Measurements from ENCODE around the gene HSFX3. TPM values are rescaled to one million over a fixed set of nuclear protein-coding genes. Genes with fewer than 3 reads are reported as not detected.

HSFX3 gene
- total RNA-seq, 1 experiment from 2014 or later: not detected

DNA sequence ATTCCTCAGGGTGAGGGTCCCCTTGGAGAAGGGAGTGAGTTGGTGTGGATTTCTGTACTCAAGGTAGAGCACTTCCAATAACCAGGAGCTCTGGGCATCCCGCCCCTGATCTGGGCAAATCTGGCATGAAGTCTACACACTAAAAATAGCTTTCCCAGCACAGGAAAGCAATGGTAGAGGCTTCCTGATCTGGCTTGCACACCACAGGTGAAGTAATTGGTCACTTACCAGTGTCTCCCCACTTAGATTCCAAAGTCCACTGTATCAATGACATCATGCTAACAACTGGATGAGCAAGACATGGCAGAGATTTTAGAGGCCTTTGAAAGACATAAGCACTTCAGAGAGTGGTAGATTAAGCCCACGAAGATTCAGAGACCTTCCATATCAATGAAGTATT is 26.8 kb downstream of the HSFX3 start:
- peaks cover 0 to 5% (median 2%) of the 10 kb centered on the region in 3 experiments; a peak in 6 of 7 replicates for H3K36me3 Mint-ChIP-seq (ENCODE audit: insufficient read depth in 1 of 3, low read depth in 3 of 3)
- H2AK5ac ChIP-seq (ENCODE audit: insufficient read length, low read length): no peak overlapping the region
- no peak overlapping the region for H3K4ac ChIP-seq (ENCODE audit: low read depth, low read length)
- TF ChIP-seq, protein P1, sequence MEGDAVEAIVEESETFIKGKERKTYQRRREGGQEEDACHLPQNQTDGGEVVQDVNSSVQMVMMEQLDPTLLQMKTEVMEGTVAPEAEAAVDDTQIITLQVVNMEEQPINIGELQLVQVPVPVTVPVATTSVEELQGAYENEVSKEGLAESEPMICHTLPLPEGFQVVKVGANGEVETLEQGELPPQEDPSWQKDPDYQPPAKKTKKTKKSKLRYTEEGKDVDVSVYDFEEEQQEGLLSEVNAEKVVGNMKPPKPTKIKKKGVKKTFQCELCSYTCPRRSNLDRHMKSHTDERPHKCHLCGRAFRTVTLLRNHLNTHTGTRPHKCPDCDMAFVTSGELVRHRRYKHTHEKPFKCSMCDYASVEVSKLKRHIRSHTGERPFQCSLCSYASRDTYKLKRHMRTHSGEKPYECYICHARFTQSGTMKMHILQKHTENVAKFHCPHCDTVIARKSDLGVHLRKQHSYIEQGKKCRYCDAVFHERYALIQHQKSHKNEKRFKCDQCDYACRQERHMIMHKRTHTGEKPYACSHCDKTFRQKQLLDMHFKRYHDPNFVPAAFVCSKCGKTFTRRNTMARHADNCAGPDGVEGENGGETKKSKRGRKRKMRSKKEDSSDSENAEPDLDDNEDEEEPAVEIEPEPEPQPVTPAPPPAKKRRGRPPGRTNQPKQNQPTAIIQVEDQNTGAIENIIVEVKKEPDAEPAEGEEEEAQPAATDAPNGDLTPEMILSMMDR (conservative IDR thresholded peaks at IDR 0.05): no peak
- H2BK120ac ChIP-seq (ENCODE audit: low read depth, low read length, poor library complexity, severe bottlenecking): no peak overlapping the region
- H2BK12ac ChIP-seq (ENCODE audit: insufficient read length, low read depth, low read length): no peak overlapping the region
- no peaks in the 10 kb centered on the region for H3K79me1 ChIP-seq (ENCODE audit: insufficient read depth, low read depth, low read length, poor library complexity, severe bottlenecking)
- H4K5ac ChIP-seq (ENCODE audit: insufficient read length, low read depth, low read length): no peak overlapping the region
- no peak overlapping the region for H3T11ph ChIP-seq (ENCODE audit: low read length)
- no peaks in the 10 kb centered on the region for H3K27me3 ChIP-seq (ENCODE audit: insufficient read depth, low read length)
- 0 out of 2 replicates have a peak, but pooled peaks cover 4% of the 10 kb centered on the region for H3K4me1 ChIP-seq (ENCODE audit: insufficient read depth, low read length)
- no peak overlapping the region for H3K4me2 ChIP-seq (ENCODE audit: insufficient read depth, insufficient read length, low read length)
- no peak overlapping the region for H2BK20ac ChIP-seq (ENCODE audit: low read depth, low read length, poor library complexity, severe bottlenecking)
- no peak overlapping the region for H4K8ac ChIP-seq (replicated peaks; ENCODE audit: insufficient read length, low read depth, low read length)
- no peak overlapping the region for H2AFZ ChIP-seq (ENCODE audit: low read length)
- no peak overlapping the region for H3K4me3 Mint-ChIP-seq
- H3K56ac ChIP-seq (ENCODE audit: insufficient read length, low read depth, low read length): no peak overlapping the region
- H4K91ac ChIP-seq (ENCODE audit: insufficient read length, low read depth, low read length): no peak overlapping the region
- no CpG with 5 or more reads among the region's 2 CpGs for WGBS (ENCODE audit: extremely low coverage, insufficient read length, low lambda C conversion rate)
- H3K27ac Mint-ChIP-seq: no peak overlapping the region; a peak in 1 of 7 replicates
- no peak overlapping the region for H2BK5ac ChIP-seq (ENCODE audit: insufficient read length, low read length)
- peaks cover 56 to 59% of the 10 kb centered on the region in 2 experiments for H3K9me3 Mint-ChIP-seq
- no peaks in the 10 kb centered on the region for H3K23me2 ChIP-seq (ENCODE audit: insufficient read length, low read depth, low read length, poor library complexity, severe bottlenecking)
- no peak overlapping the region for H3K9ac ChIP-seq (ENCODE audit: extremely low read depth, insufficient read length, low read length)
- no peak overlapping the region for H3K18ac ChIP-seq (ENCODE audit: insufficient read length, low read depth, low read length)
- H3K14ac ChIP-seq (ENCODE audit: insufficient read depth, low read length): no peak overlapping the region
- H3K27ac ChIP-seq (ENCODE audit: insufficient read length, low read depth, low read length): no peak overlapping the region
- no peaks in the 10 kb centered on the region for H4K20me1 ChIP-seq (ENCODE audit: control insufficient read depth, insufficient read depth, insufficient read length)
- H2BK15ac ChIP-seq (ENCODE audit: low read depth, low read length): no peak overlapping the region
- H3K4me1 Mint-ChIP-seq: peaks cover 22 to 24% of the 10 kb centered on the region in 2 experiments
- DNase-seq: no peak
- no peak overlapping the region for H3K23ac ChIP-seq (ENCODE audit: insufficient read length, low read depth, low read length)
- no peaks in the 10 kb centered on the region for H3K79me2 ChIP-seq (ENCODE audit: insufficient read depth, low read length)
- peaks cover 13% of the 10 kb centered on the region for H3K9me3 ChIP-seq (ENCODE audit: control insufficient read depth, low read depth, low read length)
- H3K27me3 Mint-ChIP-seq (ENCODE audit: low read depth): 0 out of 2 replicates have a peak, but pooled peaks cover 1% of the 10 kb centered on the region

Measured in H9 (cell line).